Femur (tissue), 1 donor: Measurements from ENCODE around the gene CLMN.
A peak's percentile ranks its signal among the peaks of the same experiment; 100 is the strongest.
"Not testable (repeated sequence)": the region's sequence is repeated elsewhere in the genome, so short reads cannot be mapped to it uniquely, and the experiment has no call there.

Source experiments
- DNase-seq: peaks from one replicate; pipeline ENCODE4 v3.0.0-alpha.2; 2017

The CLMN gene

DNA sequence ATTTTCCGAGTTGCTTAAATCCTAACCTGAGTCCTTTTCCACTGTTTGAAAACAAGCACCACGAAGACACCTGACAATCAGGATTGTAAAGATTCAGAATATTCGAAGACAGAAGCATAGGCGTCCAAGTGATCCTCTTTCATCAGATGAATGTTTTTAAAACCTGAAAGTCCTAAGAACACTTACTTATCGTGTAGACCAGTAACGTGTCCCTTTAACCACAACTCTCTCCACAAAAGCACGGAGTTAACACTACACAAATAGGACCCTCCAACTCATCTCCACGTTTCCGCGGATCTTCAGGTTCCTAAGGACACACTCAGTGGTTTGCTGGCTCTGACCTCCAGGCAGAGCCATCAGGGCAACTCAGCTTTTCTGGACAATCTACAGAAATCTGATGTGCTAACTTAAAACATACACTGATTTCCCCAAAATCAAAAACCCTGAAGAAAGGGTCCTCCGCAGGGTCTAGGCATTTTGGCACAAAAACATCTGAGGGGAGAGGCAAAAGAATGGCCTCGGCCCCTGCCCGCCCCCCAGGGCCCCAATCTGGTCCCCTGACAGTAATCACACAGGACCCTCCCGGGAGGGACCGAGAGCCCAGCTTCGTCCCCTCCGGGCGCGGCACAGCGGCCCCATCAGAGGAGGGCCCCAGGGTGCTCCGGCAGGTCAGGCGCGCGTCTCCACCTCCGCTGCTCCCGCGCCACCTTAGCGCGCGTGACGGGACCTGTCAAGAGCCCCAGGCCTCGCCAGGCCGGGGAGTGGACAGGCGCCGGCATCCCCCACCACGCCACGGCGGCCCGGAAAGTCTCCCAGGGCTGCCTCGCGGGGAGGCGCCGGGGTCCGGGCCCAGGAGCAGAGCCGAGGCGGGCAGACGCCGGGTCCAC, 163.3 kb downstream of the CLMN start:
- DNase-seq = peak; percentile 47

DNA sequence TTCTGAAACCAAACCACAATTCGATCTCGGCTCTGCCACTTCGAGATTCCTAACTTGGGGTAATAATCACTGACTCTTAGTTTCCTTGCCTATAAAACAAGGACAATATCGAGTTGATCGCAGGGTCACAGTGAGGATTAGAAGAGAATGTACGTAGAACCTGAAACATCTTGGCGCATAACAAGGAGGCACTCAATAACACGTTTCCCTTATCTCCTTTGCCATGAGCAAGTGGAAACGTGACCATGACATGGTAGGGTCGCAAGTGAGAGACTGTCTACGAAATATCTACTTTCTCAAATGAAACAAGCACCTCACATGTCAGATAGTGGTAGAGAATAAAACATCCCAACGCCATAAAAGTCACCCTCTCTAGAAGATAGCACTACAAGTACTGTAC, 164.7 kb downstream of the CLMN start:
- DNase-seq = no peak

DNA sequence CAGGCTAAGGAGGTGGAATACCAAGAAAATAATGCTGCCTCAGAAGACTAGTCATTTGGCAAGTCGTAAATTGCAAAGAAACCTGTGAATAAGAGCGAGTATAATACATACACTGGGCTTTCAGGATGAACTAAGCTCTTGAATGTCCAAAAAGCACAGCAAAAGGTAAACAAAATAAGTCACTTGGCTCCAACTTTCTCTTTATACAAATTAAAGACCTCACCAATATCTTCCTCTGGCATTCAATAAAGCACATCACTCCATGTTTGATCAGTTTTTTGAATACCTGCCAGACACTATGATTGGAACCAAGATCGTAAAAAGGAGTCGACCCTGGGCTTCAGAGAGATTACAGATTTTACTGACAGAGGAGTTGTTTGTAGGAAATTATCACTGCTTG, 165.8 kb downstream of the CLMN start:
- no peak for DNase-seq

- DNase-seq = no peak
These were observed 168.1 kb downstream of the CLMN start for GRCh38 chr14:95151561-95151960.

- no peak for DNase-seq
These were observed 168.8 kb downstream of the CLMN start for GRCh38 chr14:95150910-95151309.

GRCh38 chr14:95149441-95149840, 170.3 kb downstream of the CLMN start:
- DNase-seq = no peak

DNA sequence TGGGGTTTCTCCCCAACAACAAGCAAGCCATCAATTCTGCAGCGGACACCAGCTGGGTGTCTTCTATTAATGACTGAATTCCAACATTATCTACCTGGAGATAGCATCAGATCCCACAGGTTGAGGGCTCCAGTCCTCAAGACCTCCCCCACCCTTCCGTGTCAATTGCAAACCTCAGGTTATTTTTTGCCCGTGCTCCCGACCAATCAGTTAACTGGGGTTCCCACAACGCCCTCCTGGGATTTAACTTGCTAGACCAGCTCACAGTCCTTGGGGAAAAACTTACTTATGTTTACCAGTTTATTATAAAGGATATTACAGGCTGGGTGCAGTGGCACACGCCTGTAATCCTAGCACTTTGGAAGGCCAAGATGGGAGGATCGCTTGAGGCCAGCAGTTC, 172.1 kb downstream of the CLMN start:
- no peak for DNase-seq

GRCh38 chr14:95146079-95146771, 173.5 kb downstream of the CLMN start:
- DNase-seq = no peak

DNA sequence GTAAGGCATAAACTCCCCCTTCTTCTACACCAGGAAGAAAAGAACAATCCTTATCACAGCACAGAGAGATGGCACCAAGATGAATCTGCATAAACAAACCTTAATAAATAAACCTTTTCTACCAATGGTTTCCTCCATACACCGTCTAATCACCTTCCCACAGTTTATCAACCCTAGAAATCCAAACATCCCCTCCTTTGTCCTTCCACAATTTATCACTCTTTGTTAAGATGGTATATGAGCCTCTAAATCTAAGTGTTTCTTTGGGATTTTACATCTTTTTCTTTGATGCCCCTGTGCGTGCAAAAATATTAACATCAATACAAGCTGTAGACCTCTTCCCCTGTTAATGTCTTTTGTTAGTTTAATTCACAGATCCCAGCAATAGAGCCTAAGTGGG, 174.9 kb downstream of the CLMN start:
- no peak for DNase-seq

DNA sequence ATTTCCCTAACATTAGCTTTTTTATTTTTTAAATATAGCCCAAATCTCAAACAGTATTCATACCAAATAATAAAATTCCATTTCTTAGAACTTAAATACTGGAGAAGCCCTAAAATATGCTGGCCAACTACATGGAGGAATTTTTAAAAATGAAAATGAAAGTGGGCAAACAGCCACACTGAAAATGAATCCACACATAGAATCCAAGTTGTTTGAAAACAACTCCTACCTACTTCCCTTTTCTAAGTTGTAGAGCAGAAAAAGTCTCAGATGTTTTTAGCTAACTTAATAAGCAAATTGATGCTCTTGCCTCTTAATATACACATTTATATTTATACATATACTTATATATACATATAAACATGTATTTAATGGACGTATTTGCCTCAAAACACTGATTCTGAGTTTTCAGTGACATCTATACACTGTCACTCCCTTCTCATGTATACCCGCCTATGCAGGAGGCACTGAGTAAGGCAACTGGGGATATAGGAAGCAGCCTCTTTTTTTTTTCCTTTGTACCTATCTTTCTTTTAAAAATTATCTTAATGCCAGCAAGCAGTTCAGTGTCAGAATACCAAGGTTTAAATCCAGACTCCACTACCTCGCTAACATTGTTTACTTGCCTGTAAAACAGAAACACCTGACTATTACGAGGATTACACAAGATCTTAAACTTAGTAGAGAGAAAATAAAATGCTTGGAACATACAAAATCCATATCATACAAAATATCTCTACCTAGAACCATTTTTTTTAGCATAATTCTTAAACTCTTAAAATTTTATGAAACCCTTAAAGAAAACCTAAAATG, 175.7 kb downstream of the CLMN start:
- no peak for DNase-seq

GRCh38 chr14:95142208-95142607, 177.5 kb downstream of the CLMN start:
- no peak for DNase-seq

DNA sequence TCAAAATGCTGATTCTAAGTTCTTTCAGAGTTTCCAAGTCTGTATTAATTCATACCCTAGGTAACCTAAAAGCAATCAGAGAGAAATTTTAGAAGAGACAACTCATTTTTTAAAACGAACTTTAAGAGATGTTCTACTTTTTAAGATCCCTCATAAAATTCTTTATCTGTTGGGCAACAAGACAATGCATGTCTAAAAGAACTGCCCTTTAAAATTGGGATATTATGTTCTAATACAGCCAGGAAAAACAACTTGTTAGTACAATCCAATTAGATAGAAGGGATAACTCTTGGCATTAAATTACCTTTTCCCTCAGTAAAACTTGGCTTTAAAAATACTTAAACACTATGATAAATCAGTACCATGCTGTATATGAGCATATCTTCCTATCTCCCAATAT, 178.0 kb downstream of the CLMN start:
- no peak for DNase-seq

- no peak for DNase-seq
These were observed 179.4 kb downstream of the CLMN start for GRCh38 chr14:95140060-95140858.

DNA sequence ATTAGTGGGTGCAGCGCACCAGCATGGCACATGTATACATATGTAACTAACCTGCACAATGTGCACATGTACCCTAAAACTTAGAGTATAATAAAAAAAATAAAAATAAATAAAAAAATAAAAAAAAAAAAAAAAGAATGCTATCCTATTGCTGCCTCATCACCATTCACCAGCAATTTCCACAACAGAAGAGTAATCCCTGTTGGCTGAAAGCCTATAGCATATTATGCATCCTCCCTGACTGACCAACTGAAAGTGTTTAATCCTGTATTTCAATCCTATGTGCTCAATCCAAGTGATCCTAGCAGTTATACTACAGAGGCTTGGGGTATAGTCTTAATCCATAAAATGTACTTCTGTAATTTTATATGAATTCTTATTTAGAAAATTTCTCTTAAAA, 180.8 kb downstream of the CLMN start:
- DNase-seq = no peak

- DNase-seq = not testable (repeated sequence)
These were observed 181.3 kb downstream of the CLMN start for GRCh38 chr14:95138455-95138854.

GRCh38 chr14:95137804-95138167, 181.9 kb downstream of the CLMN start:
- DNase-seq = no peak

DNA sequence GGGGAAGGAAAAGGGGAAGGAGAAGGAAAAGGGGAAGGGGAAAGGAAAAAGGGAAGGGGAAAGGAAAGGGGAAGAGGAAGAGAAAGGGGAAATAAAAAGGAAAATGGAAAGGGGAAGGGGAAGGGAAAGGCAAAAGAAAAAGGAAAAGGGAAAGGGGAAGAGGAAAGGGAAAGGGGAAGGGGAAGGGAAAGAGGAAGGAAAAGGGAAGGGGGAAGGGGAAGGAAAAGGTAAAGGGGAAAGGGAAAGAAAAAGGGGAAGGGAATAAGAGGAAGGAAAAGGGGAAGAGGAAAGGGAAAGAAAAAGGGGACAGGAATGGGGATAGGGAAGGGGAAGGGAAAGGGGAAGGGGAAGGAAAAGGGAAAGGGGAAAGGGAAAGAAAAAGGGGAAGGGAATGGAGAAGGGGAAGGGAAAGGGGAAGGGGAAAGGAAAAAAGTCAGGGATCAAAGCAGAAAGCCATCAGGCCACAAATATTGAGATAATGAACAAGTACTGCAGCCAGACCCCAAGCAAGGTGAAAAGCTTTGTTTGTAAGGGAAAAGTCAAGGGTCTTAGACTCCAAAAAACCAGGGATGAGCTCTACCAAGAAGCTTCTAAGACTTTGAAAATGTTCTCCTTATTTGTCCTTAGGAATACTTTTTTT, 182.4 kb downstream of the CLMN start:
- no peak for DNase-seq

DNA sequence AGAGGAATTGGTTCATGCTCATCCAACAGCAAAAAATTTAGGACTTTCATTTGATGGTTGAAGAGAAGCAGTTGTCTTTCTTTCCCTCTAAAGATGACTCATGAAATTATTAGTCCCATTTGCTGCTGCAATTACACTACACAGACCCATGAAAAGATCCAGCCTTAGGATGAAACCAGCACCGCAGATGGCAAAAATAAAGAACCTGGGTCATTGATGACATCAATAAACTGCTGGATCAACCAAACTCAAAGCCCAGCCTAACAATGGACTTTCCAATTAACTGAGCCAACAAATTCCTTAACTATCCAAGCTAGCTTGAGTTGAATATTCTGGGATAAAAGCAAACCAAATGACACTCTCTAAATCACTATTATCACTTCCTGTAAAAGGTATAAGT, 183.1 kb downstream of the CLMN start:
- no peak for DNase-seq

DNA sequence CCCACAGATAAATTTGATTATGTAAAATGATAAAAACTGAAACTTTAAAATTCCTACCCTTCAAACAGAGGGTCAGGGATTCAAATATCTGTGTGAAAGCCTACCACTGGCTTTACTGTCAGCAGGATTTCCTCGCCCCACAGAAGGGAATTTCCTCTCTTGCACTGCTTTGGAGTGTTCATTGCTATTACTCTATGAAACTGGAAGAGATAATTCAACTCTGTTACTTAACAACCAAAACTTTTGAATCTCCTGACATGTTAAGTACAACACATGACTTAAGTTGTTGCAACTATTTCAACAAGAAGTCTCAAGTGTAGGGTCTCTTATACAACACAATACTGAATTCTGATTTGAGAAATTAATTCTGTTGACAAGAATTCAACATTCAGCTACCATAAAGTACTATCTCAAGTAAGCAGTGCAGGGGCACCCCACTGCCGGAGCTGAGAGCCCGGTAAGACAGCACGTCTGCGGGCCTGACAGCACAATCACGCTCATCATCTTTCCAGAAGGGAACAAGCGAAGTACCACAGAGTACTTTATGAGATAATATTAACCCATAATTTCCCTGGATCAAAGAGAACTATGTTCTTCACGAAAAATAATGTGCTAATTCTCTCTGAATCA, 185.3 kb downstream of the CLMN start:
- DNase-seq = no peak

- no peak for DNase-seq
These were observed 186.4 kb downstream of the CLMN start for GRCh38 chr14:95133282-95133681.

- no peak for DNase-seq
These were observed 186.9 kb downstream of the CLMN start for GRCh38 chr14:95132760-95133159.
